Neural crest cell (in vitro differentiated cells): ENCODE data around the gene SP3. TPM values are rescaled to one million over a fixed set of nuclear protein-coding genes. Genes with fewer than 3 reads are reported as not detected.

ENCODE experiments used
- DNase-seq: peaks from one replicate; pipeline ENCODE4 v3.0.0; 2021; ENCODE audit warnings: low read depth, mixed read lengths, low spot score
- H3K27ac Mint-ChIP-seq: one replicate; pipeline ENCODE4 v1.8.0; 2021; ENCODE audit warnings: mild to moderate bottlenecking, mixed read lengths; ENCODE audit not compliant: unreplicated experiment
- H3K27me3 Mint-ChIP-seq: 2 replicates; pipeline ENCODE4 v1.8.0; 2021; ENCODE audit warnings: low read depth, mild to moderate bottlenecking, mixed read lengths
- H3K36me3 Mint-ChIP-seq: 2 replicates; pipeline ENCODE4 v1.8.0; 2021; ENCODE audit warnings: low read depth, mild to moderate bottlenecking, mixed read lengths
- H3K4me1 Mint-ChIP-seq: 2 replicates; pipeline ENCODE4 v1.8.0; 2021; ENCODE audit warnings: mixed read lengths
- H3K4me3 Mint-ChIP-seq: one replicate; pipeline ENCODE4 v1.8.0; 2021; ENCODE audit warnings: mild to moderate bottlenecking, mixed read lengths
- H3K9me3 Mint-ChIP-seq: 2 replicates; pipeline ENCODE4 v1.8.0; 2021; ENCODE audit warnings: mixed read lengths
- total RNA-seq: library from RNA; stranded (reverse); gene quantifications from 2 replicates; pipeline ENCODE4 v1.2.1, GENCODE V29; 2021
- TF ChIP-seq, protein P1 (sequence below): fragments of 200-600 bp; sonication (generic); conservative IDR thresholded peaks from 2 replicates; pipeline ENCODE4 v1.5.0; 2021; ENCODE audit warnings: antibody characterized with exemption, mild to moderate bottlenecking

SP3 gene
- total RNA-seq, 1 donor from 2014 or later, result 105 TPM

DNA sequence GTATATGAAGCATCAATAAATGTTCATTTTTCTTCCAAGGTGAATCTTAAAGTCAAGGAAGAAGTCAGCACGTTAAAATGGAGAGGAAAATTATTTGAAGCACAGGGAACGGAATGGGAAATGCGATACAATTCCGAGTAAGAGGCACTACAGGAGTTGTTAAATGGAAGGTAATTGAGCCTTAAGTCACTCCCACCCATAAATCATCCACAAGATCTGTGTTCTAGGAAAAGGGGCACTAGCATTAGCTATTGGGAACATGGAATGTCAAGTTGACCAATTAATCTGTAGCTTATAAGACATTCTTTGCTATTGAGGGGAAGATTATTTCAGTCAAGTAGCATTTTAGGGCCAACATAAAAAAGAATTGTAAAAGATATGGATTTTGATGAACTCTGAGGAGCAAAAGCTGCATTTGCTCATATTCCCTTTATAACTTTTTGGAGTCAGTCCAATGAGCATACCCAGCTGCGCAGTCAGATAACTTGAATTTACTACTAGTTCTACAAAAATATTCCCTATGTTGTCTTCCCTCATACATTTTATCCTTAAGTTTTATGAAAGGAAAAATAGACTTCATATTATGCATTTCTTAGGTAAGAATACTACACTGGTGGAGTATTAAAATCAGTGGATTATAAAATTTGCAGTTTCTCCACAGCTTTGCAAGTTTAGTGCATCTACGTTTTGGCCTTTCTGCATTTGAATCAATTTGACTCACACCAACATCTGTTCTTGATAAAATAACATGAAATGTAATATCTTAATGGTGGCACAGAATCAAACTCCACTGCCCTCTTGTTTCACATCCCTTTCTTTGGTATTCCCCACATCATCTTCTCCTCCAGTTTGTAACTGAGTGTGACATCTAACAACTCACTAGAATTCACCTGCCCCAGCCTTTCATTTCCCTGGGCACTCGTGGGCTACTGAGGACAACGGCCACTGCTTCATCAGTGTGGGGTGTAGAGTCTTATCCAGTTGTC lies 95.6 kb downstream of the SP3 start:
- TF ChIP-seq, protein P1, sequence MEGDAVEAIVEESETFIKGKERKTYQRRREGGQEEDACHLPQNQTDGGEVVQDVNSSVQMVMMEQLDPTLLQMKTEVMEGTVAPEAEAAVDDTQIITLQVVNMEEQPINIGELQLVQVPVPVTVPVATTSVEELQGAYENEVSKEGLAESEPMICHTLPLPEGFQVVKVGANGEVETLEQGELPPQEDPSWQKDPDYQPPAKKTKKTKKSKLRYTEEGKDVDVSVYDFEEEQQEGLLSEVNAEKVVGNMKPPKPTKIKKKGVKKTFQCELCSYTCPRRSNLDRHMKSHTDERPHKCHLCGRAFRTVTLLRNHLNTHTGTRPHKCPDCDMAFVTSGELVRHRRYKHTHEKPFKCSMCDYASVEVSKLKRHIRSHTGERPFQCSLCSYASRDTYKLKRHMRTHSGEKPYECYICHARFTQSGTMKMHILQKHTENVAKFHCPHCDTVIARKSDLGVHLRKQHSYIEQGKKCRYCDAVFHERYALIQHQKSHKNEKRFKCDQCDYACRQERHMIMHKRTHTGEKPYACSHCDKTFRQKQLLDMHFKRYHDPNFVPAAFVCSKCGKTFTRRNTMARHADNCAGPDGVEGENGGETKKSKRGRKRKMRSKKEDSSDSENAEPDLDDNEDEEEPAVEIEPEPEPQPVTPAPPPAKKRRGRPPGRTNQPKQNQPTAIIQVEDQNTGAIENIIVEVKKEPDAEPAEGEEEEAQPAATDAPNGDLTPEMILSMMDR, result no peak
- Mint-ChIP-seq H3K4me3 (no peak overlapping the region), H3K4me1 (peaks cover 13% of the 10 kb centered on the region), H3K9me3 (no peaks in the 10 kb centered on the region), H3K27ac (no peak overlapping the region), H3K27me3 (no peaks in the 10 kb centered on the region), H3K36me3 (no peaks in the 10 kb centered on the region)
- DNase-seq, result no peak

- Mint-ChIP-seq H3K4me1 (peaks cover 6% of the 10 kb centered on the region), H3K4me3 (no peak overlapping the region), H3K27ac (no peak overlapping the region), H3K9me3 (no peaks in the 10 kb centered on the region), H3K36me3 (no peaks in the 10 kb centered on the region), H3K27me3 (no peaks in the 10 kb centered on the region)
- TF ChIP-seq, protein P1, result no peak
- DNase-seq, result no peak
These were observed 96.8 kb downstream of the SP3 start for GRCh38 chr2:173868406-173868805.

GRCh38 chr2:173866874-173867618 lies 98.1 kb downstream of the SP3 start:
- H3K27ac Mint-ChIP-seq, result no peak overlapping the region
- DNase-seq, result no peak
- TF ChIP-seq, protein P1, result no peak
- no peaks in the 10 kb centered on the region for H3K27me3 Mint-ChIP-seq
- H3K36me3 Mint-ChIP-seq, result no peaks in the 10 kb centered on the region
- no peaks in the 10 kb centered on the region for H3K9me3 Mint-ChIP-seq
- peaks cover 5% of the 10 kb centered on the region for H3K4me1 Mint-ChIP-seq
- no peak overlapping the region for H3K4me3 Mint-ChIP-seq

DNA sequence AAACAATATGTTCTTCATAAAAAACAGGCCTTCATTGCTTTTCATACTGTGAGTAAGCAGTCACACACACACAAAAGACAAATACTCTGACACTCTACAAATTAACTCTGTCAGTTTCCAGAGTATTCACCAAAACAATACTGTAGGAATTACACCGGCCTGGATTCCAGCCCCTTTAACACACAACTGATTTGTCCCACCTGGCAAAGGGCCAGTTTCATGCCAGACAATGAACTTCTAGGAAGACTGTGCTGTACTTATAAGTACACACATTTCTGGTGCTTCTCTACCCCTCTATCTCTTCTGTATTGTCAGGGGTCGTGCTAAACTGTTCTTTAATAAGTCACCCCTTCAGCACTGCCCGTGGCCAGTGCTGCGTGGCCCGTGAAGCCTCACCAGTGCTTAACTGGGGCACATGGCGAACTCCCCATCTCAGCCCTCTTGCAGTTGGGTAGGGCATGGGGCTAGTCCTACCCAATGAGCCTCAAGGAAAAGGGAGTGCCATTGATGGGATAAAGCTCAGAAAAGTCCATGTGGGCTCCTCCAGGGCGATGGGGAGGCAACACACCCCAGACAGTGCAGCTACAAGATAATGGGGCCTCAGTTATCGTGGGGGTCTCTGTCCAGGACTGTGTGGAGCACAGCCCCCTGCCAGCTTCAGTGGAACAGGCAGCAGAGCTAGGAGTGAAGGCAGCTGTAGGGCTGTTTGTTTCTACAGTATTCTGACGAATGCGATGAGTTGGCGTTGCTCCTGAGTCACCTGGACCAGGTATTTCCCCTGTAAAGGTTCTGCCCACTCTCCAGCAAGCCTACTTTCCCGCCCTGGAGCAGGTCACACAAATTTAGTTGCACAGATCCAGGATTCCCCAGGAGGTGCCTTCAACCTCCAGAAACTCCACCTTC lies 99.0 kb downstream of the SP3 start:
- H3K4me3 Mint-ChIP-seq, result no peak overlapping the region
- TF ChIP-seq, protein P1, result no peak
- DNase-seq, result no peak
- H3K36me3 Mint-ChIP-seq, result no peaks in the 10 kb centered on the region
- H3K4me1 Mint-ChIP-seq, result peaks cover 5% of the 10 kb centered on the region
- peak overlapping the region; percentile 36 for H3K27ac Mint-ChIP-seq
- no peaks in the 10 kb centered on the region for H3K27me3 Mint-ChIP-seq
- H3K9me3 Mint-ChIP-seq, result no peaks in the 10 kb centered on the region
